ENCODE data around the gene SLC13A3.

Gene SLC13A3

GRCh38 chr20:46683011-46683667 is 31.9 kb upstream of the SLC13A3 start:
- Histone ChIP-seq H3K9me3 (ENCODE audit: insufficient read depth, low read length) (no peaks in the 10 kb centered on the region), H4K20me1 (ENCODE audit: low read depth, low read length) (peaks cover 10% of the 10 kb centered on the region; the same call in 1 of the 2 replicates), H2AFZ (ENCODE audit: low read depth, low read length, severe bottlenecking) (no peak overlapping the region), H3K4me3 (ENCODE audit: insufficient read depth, low read length, poor library complexity, severe bottlenecking) (no peak overlapping the region), H3K79me2 (ENCODE audit: insufficient read depth, low read length) (peaks cover 36% of the 10 kb centered on the region), H3K9ac (ENCODE audit: low read length) (no peak overlapping the region), H3K4me2 (ENCODE audit: low read depth, low read length, poor library complexity, severe bottlenecking) (no peak overlapping the region), H3K9me2 (replicated peaks; ENCODE audit: insufficient read depth, low read length) (no peaks in the 10 kb centered on the region), H3K27me3 (ENCODE audit: low read length) (no peaks in the 10 kb centered on the region), H3K27ac (ENCODE audit: low read depth, low read length) (no peak overlapping the region), H3F3A (ENCODE audit: insufficient read depth) (peaks cover 12% of the 10 kb centered on the region), H3K36me3 (ENCODE audit: low read length) (peaks cover 20% of the 10 kb centered on the region)
- TF ChIP-seq EZH2phosphoT487 (conservative IDR thresholded peaks at IDR 0.05; ENCODE audit: low read length) (no peak), CTCF (IDR thresholded peaks at IDR 0.05; ENCODE audit: insufficient read depth, low read length, poor library complexity, severe bottlenecking) (no peak)

- no peak overlapping the region for H3K4me3 ChIP-seq (ENCODE audit: insufficient read depth, low read length, poor library complexity, severe bottlenecking)
- H3F3A ChIP-seq (ENCODE audit: insufficient read depth) = peaks cover 12% of the 10 kb centered on the region
- no peak overlapping the region for H3K27ac ChIP-seq (ENCODE audit: low read depth, low read length)
- no peak overlapping the region for H3K4me2 ChIP-seq (ENCODE audit: low read depth, low read length, poor library complexity, severe bottlenecking)
- no peak overlapping the region for H3K9ac ChIP-seq (ENCODE audit: low read length)
- H4K20me1 ChIP-seq (ENCODE audit: low read depth, low read length) = peaks cover 4% of the 10 kb centered on the region; the same call in 1 of the 2 replicates
- no peak overlapping the region for H2AFZ ChIP-seq (ENCODE audit: low read depth, low read length, severe bottlenecking)
- peaks cover 20% of the 10 kb centered on the region for H3K36me3 ChIP-seq (ENCODE audit: low read length)
- no peaks in the 10 kb centered on the region for H3K9me2 ChIP-seq (replicated peaks; ENCODE audit: insufficient read depth, low read length)
- H3K27me3 ChIP-seq (ENCODE audit: low read length) = no peaks in the 10 kb centered on the region
- TF ChIP-seq CTCF (IDR thresholded peaks at IDR 0.05; ENCODE audit: insufficient read depth, low read length, poor library complexity, severe bottlenecking) (no peak), EZH2phosphoT487 (conservative IDR thresholded peaks at IDR 0.05; ENCODE audit: low read length) (no peak)
- no peaks in the 10 kb centered on the region for H3K9me3 ChIP-seq (ENCODE audit: insufficient read depth, low read length)
- peaks cover 27% of the 10 kb centered on the region for H3K79me2 ChIP-seq (ENCODE audit: insufficient read depth, low read length)
Measured at GRCh38 chr20:46682063-46682821, 31.0 kb upstream of the SLC13A3 start.

DNA sequence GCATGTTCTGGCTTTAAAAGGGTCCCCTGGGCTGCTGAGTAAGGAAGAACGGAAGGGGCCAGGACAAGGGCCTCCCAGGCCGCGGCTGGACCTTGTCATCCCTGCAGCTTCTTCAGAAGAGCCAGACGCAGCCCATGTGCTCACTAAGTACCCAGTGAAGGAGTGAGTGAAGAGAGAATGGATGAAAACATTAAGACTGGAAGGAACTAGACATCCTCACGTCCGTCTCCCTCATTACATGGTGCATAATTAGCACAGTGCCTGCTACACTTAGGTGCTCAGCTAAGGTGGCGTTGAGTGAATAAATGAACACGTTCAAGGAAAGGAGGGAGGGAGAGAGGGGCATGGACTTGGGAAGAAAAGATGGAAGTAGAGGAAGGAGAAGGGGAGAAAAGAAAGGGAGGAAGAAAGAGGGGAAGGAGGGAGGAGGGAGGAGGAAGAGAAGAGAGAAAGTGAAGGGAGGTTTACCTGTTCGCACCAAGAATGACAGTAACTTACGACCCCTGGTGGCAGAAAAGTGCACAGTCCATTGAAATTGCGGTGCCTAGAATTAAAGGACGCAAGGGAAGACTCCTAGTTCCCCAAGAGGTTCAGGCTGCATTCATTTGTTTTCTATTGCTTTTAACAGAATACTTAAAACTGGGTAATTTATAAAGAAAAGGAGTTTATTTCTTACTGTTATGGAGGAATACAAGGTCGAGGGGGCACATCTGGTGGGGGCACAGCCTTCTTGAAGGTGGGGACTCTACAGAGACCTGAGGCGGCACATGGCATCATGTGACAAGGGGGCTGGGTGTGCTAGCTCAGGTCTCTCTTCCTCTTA is 30.0 kb upstream of the SLC13A3 start:
- peaks cover 14% of the 10 kb centered on the region for H3K36me3 ChIP-seq (ENCODE audit: low read length)

More for the DNA sequence above, 30.0 kb upstream of the SLC13A3 start:
- Histone ChIP-seq H3K9ac (ENCODE audit: low read length) (no peak overlapping the region), H2AFZ (ENCODE audit: low read depth, low read length, severe bottlenecking) (no peak overlapping the region), H3K79me2 (ENCODE audit: insufficient read depth, low read length) (peaks cover 17% of the 10 kb centered on the region), H4K20me1 (ENCODE audit: low read depth, low read length) (peaks cover 4% of the 10 kb centered on the region; the same call in 1 of the 2 replicates), H3K4me3 (ENCODE audit: insufficient read depth, low read length, poor library complexity, severe bottlenecking) (no peak overlapping the region), H3K9me3 (ENCODE audit: insufficient read depth, low read length) (no peaks in the 10 kb centered on the region), H3K9me2 (replicated peaks; ENCODE audit: insufficient read depth, low read length) (no peaks in the 10 kb centered on the region), H3F3A (ENCODE audit: insufficient read depth) (peaks cover 12% of the 10 kb centered on the region), H3K27me3 (ENCODE audit: low read length) (no peaks in the 10 kb centered on the region), H3K27ac (ENCODE audit: low read depth, low read length) (no peak overlapping the region), H3K4me2 (ENCODE audit: low read depth, low read length, poor library complexity, severe bottlenecking) (no peak overlapping the region)
- TF ChIP-seq CTCF (IDR thresholded peaks at IDR 0.05; ENCODE audit: insufficient read depth, low read length, poor library complexity, severe bottlenecking) (peak; percentile 64), EZH2phosphoT487 (conservative IDR thresholded peaks at IDR 0.05; ENCODE audit: low read length) (no peak)
